GM12865 (cell line): ENCODE measurements around the gene CD99.

Source experiments
- DNase-seq: peaks from one replicate; pipeline ENCODE4 v3.0.0; 2010; ENCODE audit warnings: low read depth
- H3K4me3 ChIP-seq: 2 replicates; pipeline ENCODE4 v1.5.1; 2011; ENCODE audit warnings: mild to moderate bottlenecking, low read depth, low read length, control low read depth
- CTCF ChIP-seq: IDR thresholded peaks from 2 replicates; pipeline ENCODE4 v1.5.1; 2011; ENCODE audit warnings: low read length, control low read depth, low read depth, inconsistent platforms; ENCODE audit not compliant: insufficient read depth; ENCODE audit errors: missing control alignments

The CD99 gene

GRCh38 chrX:2690856-2691542, at the start of gene CD99:
TSS of gene CD99 (plus strand) at chrX:2691295. CDS start at chrX:2691361, 66 bp downstream.
- no peak for TF ChIP-seq CTCF
- DNase-seq = peak; percentile 85

GRCh38 chrX:2642146-2642545, 48.9 kb upstream of the CD99 start:
- H3K4me3 ChIP-seq = no peak overlapping the region
- TF ChIP-seq CTCF = no peak
- DNase-seq = no peak

More at GRCh38 chrX:2690856-2691542, at the start of gene CD99:
- peak within 1 kb of the TSS; percentile 80 for H3K4me3 ChIP-seq

GRCh38 chrX:2642791-2643190, 48.3 kb upstream of the CD99 start:
- TF ChIP-seq CTCF = no peak
- no peak for DNase-seq
- no peak overlapping the region for H3K4me3 ChIP-seq

GRCh38 chrX:2643880-2644279, 47.2 kb upstream of the CD99 start:
- TF ChIP-seq CTCF = no peak
- DNase-seq = no peak
- H3K4me3 ChIP-seq = no peak overlapping the region

GRCh38 chrX:2645563-2645962, 45.5 kb upstream of the CD99 start:
- DNase-seq = no peak
- H3K4me3 ChIP-seq = no peak overlapping the region
- no peak for TF ChIP-seq CTCF

- no peak for TF ChIP-seq CTCF
- DNase-seq = no peak
- H3K4me3 ChIP-seq = no peak overlapping the region
Observed at GRCh38 chrX:2647627-2648026, 43.5 kb upstream of the CD99 start.

- no peak for DNase-seq
- no peak for TF ChIP-seq CTCF
- H3K4me3 ChIP-seq = no peak overlapping the region
Observed at GRCh38 chrX:2650037-2650436, 41.1 kb upstream of the CD99 start.
